ENCODE results near the gene RUSF1.
A peak's percentile ranks its signal among the peaks of the same experiment; 100 is the strongest.
"Not testable (repeated sequence)": the region's sequence is repeated elsewhere in the genome, so short reads cannot be mapped to it uniquely, and the experiment has no call there.

The RUSF1 gene

DNA sequence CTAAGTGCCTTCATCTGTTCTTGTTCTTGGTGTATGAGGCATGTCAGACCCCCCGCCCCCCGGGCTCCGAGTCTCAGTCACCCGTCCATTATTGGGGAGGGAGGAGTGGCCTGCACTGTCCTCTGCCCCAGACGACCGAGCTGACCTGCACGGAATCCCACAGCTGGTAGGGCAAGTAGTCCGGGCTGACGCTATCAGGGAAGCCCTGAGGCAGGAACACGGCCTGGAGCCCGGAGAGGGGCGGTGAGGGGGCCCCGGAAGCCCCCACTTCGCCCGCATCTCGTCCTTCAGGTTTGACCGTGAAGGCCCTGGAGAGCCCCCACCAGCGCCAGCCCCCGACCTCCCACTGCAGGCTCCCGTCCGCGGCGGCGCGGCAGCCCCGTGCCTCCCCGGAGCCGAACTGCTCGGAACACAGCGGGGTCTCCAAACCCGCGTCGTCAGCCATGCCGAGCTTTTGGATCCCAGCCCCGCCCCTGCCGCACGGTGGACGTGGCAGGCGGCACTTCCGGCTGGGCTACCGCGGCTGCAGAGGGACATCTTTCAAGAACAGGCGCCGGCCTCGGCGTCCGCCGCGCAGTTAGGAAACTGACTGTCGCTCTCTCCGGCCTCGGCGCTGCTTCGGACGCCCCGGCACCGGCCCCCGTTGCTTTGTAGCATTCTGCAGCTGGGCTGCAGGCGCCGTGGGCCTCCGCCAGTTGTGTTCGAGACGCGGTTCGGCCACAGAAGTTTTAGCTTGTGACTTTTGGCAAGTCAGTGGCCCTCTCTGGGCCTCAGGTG, at the start of gene RUSF1:
Gene RUSF1, minus strand, starts transcription at position 463 of the 777 bp plus-strand sequence. Its CDS starts 18 bp downstream, at position 445.
- peak; percentile 69 for DNase-seq (ENCODE audit: low read depth)

DNA sequence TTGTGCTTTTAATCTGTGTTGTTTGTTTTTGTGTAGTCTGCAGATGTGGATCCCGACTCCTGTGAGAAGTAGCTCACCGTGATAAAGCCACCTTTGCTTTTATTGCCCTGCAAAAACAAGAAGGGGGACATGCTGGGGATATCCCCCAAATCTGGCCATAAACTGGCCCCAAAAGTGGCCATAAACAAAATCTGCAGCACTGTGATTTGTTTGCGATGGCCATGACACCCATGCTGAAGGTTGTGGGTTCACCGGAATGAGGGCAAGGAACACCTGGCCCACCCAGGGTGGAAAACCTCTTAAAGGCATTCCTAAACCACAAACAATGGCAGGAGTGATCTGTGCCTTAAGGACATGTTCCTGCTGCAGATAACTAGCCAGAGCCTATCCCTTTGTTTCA, 34.6 kb upstream of the RUSF1 start:
- no peak for DNase-seq (ENCODE audit: low read depth)

DNA sequence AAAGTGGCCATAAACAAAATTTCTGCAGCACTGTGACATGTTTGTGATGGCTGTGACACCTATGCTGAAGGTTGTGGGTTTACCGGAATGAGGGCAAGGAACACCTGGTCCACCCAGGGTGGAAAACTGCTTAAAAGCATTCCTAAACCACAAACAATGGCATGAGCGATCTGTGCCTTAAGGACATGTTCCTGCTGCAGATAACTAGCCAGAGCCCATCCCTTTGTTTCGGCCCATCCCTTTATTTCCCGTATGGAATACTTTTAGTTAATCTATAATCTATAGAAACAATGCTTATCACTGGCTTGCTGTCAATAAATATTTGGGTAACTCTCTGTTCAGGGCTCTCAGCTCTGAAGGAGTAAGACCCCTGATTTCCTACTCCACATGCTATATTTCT, 31.6 kb upstream of the RUSF1 start:
- not testable (repeated sequence) for DNase-seq (ENCODE audit: low read depth)

DNA sequence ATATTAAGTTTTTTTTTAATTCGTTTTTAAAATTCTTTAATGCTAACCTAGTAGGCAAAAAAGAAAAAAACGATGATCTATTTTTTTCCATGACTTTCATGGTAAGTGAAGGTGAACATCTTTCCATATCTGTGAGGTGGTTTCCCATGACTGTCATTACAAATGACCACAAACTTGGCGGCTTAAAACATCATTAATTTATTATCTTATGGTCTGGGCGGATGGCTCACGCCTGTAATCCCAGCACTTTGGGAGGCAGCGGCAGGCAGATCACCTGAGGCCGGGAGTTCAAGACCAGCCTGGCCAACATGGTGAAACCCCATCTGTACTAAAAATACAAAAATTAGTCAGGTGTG, 30.0 kb upstream of the RUSF1 start:
- DNase-seq (ENCODE audit: low read depth) = not testable (repeated sequence)

DNA sequence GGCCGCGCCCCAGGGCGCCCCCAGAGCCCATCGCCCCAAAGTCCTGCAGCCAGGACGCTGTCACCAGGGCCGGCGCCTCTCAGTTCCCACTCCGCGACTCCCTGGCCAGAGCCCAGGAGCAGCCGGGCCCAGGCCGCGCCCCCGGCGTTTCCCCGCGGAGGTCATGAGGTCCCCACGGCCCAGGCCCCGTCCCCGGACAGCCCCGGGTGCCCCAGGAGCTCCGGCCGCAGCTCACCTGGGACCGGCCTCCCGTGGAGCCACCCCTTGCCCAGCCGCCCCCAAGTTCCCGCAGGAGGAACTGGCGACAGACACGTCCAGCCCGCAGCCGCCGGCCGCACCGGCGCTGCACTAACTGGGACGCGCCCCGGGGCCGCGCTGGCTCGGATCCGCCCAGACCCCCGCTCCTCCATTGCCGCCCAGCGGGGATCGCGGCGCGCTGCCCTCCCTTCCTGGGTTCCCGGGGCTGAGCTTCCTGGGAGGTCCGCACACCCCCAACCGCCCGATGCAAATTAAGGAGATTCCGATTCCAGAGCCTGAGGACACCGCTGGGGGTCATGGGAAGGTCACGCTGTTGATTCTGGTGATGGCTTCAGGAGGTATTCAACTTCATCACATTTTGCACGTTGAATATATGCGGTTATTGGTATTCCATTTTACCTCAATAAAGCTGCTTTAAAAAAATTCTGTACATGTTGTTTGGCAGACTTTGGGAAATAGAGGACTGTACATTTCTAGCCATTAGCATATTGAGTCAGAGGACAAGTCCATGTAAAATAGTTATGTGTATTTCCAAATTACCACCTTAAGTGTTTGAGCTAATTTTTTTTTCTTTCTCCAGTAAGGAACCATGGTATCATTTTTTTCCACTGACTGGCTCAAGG, 29.4 kb upstream of the RUSF1 start:
- DNase-seq (ENCODE audit: low read depth) = no peak

DNA sequence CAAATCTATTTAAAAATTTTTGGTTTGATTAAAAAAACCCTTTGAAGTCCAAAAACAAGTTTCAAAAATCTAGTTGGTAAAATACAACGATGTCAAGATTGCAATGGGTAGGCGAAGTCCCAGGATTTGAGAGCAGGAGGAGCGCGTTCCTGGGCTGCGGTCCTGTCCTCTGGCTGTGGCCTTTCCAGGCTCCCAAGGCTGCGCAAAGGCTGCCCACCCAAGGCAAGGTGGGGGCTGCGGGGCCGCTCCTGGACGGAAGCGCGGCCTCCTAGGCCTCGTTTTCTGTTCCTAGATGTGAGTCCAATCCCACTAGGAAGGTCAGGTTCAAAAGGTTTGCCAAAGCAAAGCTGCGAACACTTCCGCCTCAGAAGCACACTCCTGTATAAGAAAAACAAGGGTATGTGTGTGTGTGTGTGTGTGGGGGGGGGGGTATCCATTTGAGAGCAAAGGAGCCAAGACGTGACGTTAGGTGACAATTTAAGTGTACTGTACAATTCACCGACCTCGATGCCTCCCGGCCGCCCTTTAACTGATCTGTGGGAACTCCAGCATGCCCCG, 28.7 kb upstream of the RUSF1 start:
- no peak for DNase-seq (ENCODE audit: low read depth)

DNA sequence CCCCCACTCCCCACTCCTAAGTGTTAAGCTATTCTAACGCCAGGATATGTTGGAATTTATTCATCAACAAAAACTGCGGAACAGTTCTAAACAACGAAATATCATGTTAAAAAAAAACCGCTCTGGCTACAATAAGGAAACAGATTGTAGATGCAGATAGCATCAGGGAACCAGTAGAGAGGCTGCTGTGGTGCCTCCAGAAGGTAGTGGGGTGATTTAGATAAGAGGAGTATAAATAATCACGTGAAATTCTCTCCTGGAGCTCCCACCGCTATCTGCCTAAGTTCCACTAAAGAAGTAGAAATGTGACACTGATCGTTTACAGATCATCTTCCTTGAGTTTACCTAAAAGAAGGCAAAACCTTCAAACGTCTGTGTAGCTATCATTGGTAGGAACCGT, 27.5 kb upstream of the RUSF1 start:
- no peak for DNase-seq (ENCODE audit: low read depth)

DNA sequence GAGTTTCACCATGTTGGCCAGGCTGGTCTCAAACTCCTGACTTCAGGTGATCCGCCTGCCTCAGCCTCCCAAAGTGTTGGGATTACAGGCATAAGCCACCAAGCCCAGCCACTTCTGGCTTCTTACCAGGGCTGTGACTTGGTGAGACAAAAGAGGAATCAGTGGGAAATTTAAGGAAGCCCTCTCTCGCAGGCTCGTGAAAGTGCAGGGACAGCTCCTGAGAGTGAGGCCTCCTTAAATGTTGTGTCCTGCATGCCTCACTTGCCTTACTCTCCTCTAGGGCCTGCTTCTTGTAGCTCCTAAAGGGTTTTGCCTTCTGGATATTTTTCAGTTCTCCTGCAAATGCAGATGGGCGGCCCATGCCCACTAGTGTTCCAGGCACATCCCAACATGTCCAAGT, 24.7 kb upstream of the RUSF1 start:
- no peak for DNase-seq (ENCODE audit: low read depth)

DNA sequence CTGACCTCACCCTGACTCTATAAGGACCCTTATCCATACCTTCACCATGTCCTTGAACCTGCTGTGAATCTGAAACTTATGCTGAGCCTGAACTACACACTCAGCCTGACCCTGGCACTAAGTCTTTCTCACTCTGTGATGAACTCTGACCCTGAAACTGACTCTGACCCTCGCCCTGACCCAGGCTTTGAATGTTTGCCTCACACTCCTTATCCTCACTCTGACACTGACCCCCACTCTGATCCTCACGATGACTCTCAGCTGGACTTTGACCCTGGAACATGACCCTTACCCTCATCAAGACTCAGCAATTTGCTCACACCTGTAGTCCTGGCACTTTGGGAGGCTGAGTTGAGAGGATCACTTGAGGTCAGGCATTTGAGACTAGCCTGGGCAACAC, 23.9 kb upstream of the RUSF1 start:
- DNase-seq (ENCODE audit: low read depth) = no peak

DNA sequence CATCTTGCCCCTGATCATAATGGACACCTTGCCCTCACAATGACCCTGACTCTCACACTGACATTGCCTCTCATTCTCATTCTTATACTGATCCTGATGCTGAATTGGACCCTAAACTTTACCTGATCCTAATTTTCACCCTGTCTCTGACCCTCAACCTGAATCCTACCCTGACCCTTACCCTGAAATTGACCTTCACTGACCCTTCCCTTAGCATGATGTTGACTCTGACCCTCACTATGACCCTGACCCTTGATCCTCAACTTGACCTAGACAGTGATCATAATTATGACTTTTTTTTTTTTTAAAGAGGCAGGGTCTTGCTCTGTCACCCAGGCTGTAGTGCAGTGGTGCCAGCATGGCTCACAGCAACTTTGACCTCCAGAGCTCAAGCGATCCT, 22.9 kb upstream of the RUSF1 start:
- DNase-seq (ENCODE audit: low read depth) = no peak

DNA sequence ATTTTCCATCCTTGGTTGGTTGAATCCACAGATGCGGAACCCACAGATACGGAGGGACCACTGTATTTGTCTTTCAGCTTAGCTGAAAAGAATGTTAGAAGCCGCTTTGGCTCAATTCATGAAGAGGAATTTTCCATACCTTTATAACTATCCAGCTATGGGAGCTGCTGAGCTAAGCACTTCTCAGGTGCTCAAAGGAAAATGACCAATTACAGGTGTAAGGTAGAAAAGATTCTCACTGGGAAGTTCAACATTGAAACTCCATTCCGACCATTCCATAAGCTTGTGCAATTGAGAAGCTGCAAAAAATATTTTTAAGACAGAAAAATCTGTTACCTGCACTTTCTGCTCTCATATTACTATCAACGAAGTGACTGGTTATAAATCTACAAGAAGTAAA, 22.2 kb upstream of the RUSF1 start:
- DNase-seq (ENCODE audit: low read depth) = no peak

DNA sequence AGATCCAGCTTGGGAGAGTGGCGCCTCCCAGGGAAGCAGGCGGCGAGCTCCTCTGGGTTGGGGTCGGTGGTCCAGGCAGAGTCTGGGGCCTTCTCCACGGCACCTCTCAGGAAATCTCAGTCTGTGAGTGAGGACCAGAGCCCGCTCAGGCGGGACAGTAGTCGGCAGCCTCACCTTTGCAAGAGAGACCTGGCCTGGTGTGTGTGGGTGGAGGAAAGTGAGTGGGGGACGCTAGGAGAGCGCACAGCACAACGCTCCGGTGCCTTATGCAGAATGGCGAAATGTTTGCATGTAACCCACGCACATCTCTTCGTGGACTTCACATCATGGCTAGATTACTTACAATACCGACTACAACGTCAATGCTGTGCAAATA, 21.7 kb upstream of the RUSF1 start:
- no peak for DNase-seq (ENCODE audit: low read depth)

DNA sequence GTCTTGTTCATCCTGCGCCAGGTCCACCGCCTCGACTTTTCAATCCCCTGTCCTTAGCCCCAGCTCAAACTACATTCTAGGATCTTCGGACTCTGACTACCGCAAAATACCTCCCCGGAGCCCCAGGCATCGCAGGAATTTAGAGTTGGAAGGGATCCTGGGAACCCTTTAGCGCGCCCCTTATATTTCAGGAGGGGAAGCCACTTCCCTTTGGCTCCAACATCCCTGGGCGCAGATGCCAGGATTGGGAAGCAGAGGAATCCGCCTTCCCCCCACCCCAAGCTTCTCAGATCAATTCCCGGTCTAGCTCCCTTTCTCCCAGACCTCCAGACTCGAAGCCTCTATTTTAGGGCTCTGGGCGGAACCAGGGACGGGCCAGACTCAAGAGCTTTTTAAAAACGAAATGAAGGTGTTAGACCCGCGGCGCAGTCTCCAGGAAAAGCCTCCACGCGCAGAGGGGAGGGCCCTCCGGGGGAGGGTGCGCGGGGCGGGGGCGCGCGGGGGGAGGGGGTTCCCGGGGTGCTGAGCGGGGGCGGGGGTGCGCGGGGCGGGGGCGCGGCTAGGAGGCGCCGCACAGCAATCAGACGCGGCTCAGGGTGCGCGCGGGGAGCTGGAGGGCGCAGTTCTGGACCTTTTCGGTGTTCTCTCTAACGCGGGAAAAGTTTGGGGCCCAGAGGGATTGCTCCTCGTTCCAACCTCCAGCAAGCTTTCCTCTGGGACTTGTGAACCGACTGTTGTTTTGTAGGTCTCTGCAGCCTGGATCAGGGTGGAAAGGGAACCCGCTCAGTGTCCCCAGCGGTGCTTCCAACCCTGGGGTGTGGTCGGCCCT, 21.1 kb upstream of the RUSF1 start:
- DNase-seq (ENCODE audit: low read depth) = no peak

DNA sequence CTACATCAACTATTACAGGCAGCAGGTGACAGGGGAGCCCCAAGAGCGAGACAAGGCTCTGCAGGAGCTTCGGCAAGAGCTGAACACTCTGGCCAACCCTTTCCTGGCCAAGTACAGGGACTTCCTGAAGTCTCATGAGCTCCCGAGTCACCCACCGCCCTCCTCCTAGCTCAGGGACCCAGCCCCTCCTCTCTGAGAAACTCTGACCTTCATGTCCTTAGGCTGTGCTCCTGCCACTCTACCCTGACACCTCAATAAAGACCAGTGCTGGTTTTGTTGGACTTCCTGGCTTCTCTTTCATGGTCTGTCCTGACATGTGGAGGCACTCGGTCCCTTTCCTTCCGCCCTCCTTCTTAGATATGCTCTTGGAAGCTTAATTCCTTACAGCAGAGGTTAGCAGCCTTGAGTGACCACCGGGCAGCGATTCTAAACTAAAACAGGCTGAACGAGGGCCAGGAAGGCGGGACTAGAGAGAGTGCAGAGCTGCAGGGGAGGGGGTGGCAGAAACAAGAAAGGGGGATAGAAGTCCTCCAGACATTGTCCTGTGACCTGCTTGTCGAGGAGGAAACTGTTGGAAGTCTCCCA, 20.4 kb upstream of the RUSF1 start:
- DNase-seq (ENCODE audit: low read depth) = no peak

DNA sequence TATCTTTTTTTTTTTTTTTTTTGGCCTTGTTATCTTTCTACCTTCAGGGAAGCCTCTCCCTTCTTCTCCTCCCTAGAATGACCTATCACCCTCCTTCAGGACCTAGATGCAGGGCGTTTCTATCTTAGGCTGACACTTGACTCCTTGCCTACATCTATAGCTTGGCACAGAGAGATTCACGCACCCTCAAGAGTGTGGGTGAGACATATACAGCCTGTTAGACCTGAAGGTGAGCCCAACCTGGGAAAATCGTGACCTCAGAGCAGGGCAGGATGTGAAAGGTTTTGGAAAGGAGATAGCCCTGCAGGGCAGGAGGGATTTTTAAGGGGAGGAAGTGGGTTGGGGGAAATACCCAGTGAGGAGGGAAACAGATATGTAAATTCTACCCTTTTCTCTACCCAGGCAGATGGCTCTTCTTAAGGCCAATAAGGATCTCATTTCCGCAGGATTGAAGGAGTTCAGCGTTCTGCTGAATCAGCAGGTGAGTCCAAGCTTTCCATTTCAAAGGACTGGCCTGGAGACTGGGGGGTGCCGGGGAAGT, 19.6 kb upstream of the RUSF1 start, which contains the start of gene AHSP:
Gene AHSP, plus strand, starts transcription at position 167 of the 541 bp plus-strand sequence. Its CDS starts 240 bp downstream, at position 407.
- DNase-seq (ENCODE audit: low read depth) = no peak

DNA sequence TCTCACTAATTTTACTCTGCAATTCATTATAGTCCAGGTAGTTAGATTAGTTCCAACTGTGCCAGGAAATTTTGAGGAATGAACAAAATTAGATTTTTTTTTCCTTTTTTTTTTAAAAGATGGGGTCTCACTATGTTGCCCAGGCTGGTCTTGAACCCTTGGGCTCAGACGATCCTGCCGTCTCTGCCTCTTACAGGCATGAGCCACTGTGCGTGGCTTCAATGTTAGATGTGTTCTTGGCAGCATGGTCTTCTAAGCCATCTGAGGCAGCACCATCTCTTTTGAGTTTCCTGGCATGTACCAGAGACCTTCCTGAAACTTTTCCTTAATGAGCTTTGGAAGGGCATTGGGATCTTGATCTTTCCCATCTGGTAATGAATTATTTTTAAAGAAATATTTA, 16.9 kb upstream of the RUSF1 start:
- DNase-seq (ENCODE audit: low read depth) = no peak

DNA sequence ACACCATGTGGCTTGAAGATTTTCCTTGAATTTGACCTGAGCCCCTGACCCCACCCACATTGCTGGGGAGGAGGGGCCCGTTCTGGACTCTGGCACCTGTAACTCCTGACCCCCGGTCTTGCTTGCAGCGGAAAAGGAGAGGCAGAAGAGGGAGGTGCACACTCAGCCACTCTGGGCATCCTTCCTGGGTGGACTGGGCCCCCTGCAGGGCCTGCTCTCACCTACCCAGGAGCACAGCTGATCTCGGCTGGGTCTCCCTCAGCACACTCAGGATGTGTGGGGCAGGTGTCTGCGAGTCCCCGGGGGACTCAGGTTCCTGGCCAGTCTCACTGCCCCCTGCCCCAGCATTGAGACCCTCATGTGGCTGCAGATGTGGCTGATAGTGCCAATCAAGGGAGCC, 15.6 kb upstream of the RUSF1 start:
- not testable (repeated sequence) for DNase-seq (ENCODE audit: low read depth)

DNA sequence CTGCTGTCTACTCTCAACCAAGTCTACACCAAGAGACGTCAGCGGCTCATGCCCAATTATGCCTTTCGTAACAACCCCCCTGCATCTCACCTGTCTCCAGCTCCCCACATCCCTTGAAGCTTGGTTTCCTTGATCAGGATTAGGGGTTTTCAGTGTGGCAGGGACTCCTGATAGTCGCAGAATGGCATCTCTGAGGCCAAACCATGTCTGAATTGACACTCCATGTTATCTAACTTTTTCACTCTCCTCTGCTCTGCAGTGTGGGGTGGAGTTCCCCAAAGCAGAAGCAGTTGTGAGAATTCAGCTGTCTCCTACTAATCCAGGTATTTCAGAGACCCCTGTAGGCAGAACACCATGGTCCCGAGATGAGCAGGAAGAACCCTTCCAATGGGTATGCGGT, 13.9 kb upstream of the RUSF1 start:
- no peak for DNase-seq (ENCODE audit: low read depth)

DNA sequence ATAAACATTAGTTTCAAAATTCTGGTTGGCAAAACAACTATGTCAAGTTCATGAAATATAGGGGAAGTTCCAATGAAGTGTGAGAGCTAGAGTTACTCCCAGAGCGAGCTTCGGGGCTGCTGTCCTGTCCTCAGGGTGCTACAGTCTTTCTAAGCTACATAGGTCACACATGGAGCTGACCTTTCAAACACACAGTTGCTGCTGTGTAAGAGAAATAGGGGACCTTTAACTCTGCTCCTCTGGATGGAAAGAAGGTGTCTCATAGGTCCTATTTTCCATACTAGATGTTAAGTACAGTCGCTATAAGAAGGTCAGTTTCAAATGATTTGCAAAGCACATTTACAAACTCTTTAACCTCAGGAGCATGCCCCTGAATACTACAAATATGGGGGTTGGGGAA, 13.2 kb upstream of the RUSF1 start:
- DNase-seq (ENCODE audit: low read depth) = no peak

DNA sequence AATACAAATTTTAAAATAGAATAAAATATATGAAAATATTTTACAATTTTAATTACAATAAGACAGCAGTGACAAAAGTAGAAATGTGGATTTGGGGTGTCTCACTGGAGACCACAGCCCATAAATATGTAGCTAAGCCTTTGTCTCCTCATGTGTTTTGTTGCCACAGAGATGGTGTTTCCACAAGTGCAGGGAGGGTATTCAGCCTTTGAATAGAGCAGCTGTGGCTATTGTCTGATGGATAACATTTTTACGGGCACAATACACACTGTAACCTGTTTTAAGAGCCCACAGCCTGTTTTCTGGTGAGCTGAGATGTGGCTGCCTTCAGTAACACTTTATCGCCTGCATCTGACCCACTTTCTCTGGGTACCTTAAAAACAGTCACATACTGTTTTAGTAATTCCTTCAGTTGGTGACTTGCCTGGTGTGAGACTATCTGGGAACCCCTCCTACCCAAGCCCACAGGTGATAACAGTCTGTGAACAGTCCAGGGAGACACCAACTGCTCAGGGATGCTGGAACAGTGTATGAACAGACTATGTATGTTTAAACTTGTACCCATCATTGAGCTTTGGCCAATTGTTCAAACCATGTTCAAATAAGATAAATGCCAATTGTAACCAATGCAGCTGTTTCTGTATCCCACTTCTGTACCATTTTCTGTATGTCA, 11.7 kb upstream of the RUSF1 start:
- DNase-seq (ENCODE audit: low read depth) = no peak
